ENCODE measurements around the gene RASA3.
"Not testable (repeated sequence)": the region's sequence is repeated elsewhere in the genome, so short reads cannot be mapped to it uniquely, and the experiment has no call there.

Gene RASA3

DNA sequence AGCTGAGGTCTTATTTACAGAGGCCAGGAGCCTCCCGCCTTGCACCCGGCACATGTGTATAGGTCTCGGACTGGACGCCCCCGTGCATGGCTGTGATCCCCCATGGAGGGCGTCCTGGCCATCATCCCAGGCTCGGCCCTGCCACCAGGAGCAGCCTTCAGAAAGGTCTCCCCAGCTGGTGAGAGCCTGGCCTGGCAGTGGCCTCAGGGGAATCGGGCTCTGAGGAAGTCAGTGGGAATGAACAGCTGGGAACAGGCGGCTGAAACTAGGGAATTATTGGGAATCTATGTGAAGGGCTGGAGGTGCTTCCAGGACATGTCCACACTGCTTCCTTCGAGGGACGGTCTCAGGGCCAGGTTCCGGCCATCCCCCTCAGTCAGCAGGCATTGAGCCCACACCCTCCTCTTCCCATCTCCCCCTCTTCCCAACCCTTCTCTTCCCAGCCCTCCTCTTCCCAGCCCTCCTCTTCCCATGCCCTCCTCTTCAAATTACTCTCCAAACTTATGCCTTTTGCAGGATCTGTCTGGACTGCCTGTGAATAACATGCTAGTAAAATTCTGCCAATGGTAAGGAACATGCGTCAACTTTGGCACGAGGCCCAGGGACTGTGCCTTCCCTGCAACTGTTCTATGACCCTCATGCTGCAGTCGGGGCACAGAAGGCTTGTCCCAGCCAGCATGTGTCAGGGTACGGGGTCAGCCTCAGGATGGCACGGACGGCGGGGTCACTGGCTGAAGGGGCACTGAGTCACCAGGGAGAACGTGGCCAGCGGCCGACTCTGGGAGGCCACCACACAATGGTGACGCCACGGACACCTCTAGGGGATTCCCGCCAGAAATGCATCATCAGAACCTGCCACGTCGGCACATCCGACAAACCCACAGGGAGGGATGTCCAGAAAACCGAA is 134.3 kb downstream of the RASA3 start:
- no peak for DNase-seq

DNA sequence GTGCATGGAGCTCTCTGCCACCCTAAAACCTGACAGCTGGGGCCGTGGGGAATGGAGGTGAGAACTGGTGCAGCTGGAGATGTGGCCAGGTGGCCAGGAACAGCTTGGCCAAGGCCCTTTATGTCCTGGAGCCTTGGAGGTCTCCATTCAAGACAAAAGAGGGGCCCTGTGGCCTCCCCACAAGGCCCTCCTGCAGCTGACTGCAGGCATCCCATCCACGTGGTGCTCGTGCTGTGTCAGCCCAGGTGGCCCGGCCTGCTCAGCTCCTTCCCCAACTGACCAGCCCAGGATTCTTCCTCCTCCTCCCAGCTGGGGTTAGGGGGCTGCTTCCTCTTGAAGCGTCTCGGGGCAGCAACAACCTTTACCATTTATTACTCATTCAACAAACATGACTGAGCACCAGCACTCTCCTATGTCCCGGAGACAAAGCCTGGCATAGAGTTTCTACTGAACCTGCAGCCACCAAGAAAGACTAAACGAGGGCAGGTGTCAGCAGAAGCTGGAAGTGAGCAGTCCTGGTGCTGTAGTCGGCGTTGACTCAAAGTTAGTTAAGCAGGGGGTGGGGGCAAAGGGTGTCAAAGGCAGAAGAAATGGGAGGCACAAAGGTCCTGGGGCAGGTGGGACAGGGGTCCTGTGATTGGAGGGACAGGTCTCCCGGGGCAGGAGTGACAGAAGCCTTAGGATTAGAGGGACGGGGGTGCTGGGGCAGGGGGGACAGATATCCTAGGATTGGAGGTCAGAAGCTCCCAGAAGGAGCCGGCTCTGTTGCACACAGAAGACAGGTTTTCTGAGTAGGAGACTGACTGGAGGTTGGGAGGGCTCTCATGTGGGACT is 135.3 kb downstream of the RASA3 start:
- DNase-seq, result no peak

DNA sequence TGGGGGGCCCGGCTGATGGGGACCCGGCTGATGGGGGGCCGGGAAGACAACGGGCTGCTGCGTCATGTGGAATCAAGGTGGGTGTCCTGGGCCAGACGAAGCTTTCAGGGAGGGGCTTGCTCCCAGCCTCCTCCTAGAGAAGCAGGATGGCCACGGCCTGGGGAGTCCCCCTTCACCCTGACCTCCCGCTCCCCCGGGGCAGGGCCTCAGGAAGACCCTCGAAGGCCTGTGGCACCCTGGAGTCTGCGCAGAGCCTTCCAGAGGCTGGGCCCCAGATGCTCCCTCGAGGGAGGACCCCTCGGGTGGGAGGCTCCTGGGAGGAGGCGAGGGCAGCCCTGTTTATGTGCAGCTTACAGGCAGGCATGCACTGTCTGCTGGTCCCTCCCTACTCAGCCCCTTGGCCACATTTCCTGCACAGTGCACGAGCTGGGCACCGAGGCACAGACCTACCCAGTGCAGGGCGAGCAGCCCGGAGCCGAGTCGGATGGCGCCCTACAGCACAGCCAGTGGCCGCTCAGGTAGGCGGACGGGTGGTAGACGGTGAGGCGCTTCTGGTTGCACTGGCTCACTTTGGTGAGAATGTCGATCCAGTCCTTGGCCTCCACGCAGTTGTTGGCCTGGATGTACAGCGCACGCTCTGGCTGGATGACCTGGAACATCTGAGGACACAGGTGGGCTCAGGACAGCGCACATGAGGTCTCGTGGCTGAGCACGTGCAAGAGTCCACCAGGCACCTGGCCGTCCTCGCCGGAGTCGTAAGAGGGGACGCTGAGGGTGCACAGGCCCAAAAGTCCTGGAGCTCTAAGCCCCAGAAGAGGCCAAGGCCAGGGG is 136.1 kb downstream of the RASA3 start:
- DNase-seq, result no peak

DNA sequence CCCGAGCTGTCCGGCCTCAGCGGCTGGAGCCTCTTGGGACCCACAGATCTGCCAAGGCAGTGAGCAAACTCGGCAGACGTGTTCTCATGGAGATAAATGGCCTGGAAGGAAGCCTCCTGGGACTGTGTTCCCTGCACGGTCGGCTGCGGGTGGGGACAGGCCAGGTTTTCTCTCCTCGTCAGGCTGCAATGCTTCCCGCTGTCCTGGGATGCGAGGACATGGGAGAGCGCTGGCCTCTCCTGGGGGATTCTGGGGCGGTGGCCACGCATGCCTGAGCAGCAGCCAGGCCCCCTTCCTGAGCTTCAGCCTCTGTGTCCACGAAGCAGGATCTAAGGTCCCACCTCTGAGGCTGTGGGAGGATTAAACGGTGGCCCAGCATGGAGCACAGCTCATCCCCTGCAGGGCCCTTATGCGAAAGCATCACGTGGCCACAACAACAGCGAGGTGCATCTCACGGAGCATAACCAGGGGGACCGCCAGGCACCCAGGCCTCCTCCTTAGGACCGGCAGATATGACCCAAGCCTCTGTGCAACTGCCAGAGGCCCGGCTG is 137.3 kb downstream of the RASA3 start:
- DNase-seq, result no peak

DNA sequence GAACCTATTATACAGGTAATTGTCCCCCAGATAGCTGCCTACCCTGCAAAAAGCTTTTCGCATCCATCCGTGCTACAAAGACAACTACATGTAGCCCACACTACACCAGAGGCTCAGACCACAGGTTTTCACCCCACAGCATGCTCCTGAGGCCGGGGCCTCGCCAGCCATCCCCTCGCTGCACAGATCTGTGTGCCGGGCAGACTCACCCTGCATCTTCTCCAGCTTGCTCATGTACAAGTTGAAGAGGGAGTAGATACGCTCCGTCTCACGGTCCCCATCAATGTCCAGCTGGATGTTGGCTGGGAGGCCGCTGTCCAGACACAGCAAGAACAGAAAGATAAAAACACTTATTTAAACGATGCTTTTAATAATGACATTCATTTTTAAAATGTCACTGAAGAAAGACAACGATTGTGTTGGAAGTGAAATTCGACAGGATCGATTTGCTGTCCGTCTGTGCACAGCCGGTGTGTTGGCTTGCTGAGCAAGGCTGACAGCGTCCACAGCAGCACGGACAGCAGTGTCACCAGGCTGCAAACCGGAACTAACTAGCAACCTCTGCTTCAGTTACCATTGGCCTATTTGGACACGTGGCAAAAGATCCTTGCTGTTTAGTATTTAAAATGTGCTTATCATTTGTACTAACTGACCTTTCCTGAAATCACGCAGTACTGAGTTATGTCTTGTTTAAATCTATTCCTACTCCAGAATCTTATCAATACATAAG is 140.0 kb downstream of the RASA3 start:
- DNase-seq, result no peak

DNA sequence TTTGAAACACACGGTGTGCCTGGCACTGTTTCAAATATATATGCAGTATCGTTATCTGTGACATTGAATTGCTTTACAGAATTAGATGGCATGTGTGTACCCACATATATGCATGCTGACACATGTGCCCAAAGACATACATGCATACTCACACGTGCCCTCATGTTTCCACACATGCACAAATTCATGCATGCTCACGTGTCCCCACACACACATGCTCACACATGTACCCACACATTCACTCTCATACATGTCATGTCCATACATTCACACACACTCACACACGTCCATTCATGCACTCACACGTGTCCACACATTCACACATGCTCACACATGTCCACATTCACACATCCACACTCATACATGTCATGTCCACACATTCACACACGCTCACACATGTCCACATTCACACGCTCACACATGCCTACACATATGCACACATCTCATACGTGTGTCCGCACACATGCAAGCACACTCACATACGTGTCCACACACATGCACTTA is 140.7 kb downstream of the RASA3 start:
- DNase-seq, result no peak

DNA sequence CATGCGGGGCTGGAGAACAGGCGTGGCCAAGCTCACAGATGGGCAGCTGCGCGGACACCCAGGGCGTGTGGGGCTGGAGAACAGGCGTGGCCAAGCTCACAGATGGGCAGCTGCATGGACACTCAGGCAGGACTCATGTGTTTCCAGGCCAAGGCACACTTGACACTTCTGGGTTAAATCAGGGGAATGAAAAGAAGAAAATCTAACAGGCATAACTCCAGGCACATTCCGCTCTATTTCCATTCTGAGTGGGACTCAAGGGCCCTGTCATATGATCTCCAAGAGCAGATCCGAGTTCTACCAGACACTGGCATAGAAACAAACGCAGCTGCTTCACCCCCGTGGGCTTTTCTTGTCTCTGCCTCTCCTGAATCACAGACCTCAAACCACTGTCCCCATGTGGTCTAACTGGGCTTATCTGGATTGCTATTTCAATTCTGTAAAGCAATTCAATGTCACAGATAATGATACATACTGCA is 141.2 kb downstream of the RASA3 start:
- DNase-seq, result no peak

DNA sequence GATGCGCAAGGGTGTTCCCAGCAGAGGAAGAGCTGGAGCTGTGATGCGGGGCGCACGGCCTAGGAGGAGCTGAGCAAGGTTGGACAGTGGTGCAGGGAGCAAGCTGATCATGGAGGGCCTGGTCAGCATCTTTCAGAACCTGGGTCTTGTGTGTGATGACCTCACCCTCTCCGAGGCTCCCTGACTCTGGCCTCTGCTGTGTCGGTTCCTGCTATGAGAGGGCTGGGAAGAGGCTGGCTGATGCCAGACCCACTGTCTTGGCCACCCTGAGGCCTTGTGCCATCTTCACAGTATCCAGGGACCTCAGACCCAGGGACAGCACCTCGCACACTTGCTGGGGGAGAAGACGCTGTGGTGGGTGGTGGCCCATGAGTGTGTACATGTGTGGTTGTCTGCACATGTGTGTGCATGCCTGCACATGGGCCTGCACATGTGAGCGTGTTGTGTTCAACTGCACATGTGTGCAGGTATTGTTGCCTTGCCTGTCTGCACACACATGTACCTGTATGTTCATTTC is 142.0 kb downstream of the RASA3 start:
- no peak for DNase-seq

DNA sequence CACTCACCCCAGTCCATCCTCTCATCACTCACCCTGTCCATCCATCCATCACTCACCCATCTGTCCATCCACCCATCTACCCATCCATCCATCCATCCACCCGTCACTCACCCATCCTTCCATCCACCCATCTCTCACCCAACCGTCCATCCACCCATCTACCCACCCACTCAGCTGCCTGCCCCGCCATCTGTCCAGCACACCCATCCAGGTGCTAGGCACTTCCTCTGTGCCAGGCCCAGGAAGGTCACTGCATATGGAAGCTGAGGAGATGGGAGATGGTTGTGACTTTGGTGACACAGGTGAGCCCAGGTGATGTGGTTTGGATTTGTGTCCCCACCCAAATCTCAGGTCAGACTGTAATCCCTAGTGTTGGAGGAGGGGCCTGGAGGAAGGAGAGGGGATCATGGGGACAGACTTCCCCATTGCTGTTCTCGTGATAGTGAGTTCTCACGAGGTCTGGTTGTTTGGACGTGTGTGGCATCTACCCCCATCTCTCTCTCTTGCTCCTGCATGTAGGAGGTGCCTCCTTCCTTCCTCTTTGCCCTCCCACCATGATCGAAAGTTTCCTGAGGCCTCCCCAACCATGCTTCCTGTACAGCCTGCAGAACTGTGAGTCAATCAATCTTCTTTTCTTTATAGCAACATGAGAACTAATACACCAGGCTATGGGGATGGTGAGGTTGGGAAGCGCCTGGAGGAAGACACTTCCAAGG is 142.7 kb downstream of the RASA3 start:
- DNase-seq, result no peak

DNA sequence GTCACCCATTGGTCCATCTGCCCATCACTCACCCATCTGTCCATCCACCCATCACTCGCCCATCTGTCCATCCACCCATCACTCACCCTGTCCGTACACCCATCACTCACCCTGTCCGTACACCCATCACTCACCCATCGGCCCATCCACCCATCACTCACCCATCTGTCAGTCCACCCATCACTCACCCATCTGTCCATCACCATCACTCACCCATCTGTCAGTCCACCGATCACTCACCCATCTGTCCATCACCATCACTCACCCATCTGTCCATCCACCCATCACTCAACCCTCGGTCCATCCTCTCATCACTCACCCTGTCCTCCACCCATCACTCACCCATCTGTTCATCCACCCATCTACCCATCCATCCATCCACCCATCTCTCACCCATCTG is 143.6 kb downstream of the RASA3 start:
- not testable (repeated sequence) for DNase-seq

DNA sequence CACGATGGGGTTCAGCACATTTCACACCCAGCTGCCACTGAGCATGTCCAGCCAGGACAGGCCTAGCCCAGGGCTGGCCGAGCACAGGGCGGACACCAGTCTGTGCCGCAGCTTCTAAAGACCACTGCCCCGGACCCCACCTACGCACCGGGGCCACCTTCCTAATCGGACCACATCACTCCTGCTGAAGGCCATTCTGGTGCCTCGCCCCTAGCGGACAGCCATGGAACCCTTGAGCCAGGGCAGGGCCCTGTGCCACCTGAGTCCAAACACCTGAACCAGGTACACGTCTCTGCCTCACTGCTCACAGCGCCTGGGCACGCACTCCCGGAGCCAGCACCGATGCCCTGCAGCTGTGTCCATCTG is 150.1 kb downstream of the RASA3 start:
- no peak for DNase-seq

DNA sequence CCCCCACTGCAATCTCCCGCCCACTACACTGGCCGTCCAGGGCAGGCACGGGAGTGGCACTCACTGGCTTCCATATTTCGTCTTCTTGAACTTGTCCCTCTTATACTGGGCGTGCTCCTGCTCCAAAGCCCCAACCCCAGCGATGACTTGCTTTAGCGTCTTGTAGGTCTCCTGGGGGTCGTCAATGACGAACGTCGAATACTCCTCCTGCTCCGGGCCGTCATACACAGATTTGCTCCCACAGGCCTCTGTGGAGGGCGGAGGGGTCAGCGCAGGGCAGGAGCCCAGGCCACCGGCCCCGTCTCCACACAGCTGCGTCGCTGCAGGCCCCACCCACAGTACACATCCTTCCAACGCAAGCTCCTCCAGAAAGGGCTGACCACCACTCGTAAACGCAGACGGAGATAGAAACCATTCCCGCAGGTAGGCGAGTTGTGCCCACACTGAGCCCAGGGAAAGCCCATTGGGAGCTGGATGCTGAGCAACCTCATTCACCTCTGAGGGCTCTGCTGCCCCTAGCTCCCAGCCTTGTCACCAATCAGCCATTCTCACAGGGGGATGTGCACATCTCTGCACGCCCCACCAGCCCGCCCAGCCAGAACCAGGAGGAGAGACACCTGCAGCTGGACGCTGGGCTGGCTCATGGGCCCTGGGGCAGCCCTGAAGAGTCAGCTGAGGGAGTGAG is 150.7 kb downstream of the RASA3 start:
- no peak for DNase-seq

DNA sequence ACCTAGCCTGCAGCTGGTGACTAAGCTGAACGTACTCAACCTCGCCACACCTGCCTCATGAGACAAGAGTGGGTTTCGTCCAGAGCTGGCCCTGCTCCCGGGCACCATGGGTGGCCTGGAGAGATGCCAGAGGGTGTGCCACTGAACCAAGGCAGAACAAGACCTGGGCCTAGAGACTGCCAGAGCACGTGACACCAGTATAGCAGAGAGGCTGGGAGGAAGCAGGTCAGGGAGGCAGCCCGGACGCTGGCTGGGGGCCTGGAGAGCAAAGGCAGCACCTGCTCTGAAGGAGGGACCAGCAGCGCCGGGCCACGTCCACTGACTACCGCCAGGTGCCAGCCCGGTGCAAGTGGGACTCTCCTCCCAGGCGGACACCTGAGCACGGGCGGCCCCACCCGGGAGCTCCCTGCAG is 151.2 kb downstream of the RASA3 start:
- DNase-seq, result no peak

DNA sequence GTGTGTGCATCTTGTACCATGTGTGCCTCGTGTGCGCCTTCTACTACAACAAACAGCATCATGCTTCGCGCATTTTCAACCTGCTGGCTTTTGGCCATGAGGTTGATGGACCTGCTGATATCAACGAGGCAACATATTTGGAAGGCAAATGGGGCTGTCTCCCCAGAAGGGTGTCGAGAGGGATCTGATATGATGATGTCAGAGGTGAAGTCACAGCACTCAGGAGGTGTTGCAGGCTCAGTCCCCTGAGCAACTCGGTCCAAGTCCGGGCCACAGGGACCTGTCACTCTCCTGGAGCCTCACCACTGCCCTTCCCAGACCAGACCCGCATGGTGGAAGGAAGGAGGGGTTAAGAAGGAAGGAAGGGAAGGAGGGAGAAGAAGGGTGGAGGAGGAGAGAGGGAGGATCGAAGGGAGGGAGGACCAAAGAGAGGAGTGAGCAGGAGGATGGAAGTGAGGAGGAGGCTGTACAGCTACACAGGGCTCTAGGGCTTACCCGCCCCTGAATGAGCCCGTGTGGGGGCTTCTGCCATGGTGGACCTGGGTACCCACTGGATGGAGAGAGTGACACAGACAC is 151.8 kb downstream of the RASA3 start:
- DNase-seq, result no peak

DNA sequence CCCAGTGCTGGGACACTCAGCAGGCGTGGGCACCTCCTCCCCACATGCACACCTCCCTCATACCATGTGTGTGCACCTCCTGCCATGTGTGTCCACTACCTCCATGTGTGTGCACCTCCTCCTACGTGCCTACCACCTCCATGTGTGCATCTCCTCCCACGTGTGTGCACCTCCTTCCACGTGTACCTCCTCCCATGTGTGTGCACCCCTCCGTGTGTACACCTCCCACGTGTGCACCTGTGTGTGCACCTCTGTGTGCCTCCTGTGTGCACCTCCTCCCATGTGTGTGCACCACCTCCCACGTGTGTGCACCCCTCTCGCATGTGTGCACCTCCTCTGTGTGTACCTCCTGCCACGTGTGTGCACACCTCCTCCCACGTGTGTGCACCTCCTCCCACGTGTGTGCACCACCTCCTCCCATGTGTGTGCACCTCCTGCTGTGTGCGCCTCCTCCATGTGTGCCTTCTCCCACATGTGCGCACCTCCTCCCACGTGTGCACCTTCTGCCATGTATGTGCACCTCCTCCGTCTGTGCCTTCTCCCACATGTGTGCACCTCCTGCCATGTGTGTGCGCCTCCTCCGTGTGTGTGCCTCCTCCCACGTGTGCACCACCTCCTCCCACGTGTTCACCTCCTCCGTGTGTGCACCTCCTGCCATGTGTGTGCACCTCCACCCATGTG is 152.5 kb downstream of the RASA3 start:
- no peak for DNase-seq

DNA sequence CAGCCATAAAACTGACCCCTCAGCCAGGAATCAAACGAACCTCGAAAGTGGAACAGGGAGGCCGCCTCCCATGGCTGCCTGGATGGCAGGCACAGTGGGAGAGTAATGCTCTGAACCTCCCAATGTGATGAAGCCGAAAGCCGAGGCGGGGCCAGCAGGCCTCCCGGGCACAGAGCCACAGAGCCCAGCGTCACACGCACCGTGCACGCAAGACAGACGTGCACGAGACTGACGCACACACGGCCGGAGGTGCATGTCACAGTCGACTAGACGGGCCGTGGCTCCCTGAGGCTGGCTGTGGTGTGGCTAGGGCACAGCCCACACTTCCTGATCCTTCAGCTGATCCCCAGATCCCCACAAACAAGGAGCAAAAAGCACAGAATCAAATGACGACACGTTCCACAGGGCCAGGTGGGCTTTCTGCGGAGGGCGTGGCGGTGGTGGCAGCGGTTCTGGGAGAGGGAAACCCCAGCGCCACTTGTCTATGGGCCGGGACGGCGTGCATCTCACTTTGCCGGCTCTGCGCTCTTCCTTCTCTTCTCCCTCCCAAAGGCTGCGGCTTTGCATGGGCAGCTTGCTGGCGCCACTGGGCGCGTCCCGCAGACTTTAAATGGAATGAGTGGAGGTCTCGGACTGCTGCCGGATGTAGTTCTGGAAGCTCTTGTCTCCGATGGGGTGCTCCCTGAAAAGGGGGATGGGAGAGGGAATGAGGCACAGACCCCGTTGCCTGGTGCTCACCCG is 153.5 kb downstream of the RASA3 start:
- no peak for DNase-seq

DNA sequence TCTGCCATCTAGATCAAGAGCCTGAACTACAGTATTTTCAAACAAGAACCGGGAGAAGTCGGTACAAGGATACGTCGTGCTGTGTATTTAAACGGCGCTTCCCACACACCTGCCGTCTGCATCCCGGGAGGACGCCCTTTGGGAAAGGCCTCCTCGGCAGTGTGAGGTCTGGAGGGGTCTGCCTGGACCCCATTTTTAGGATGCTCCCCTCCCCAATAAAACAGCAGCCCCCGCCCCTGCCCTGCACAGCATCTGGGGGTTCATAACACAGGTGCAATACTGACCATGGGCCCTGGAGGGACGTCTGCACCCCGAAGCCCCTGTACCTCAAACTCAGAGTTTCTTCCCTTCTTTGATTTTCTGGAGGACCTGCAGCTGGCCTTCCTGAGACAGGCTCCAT is 154.4 kb downstream of the RASA3 start:
- DNase-seq, result no peak
